ENCODE results near the gene DVL2.
A peak's percentile ranks its signal among the peaks of the same experiment; 100 is the strongest.

DVL2 gene

DNA sequence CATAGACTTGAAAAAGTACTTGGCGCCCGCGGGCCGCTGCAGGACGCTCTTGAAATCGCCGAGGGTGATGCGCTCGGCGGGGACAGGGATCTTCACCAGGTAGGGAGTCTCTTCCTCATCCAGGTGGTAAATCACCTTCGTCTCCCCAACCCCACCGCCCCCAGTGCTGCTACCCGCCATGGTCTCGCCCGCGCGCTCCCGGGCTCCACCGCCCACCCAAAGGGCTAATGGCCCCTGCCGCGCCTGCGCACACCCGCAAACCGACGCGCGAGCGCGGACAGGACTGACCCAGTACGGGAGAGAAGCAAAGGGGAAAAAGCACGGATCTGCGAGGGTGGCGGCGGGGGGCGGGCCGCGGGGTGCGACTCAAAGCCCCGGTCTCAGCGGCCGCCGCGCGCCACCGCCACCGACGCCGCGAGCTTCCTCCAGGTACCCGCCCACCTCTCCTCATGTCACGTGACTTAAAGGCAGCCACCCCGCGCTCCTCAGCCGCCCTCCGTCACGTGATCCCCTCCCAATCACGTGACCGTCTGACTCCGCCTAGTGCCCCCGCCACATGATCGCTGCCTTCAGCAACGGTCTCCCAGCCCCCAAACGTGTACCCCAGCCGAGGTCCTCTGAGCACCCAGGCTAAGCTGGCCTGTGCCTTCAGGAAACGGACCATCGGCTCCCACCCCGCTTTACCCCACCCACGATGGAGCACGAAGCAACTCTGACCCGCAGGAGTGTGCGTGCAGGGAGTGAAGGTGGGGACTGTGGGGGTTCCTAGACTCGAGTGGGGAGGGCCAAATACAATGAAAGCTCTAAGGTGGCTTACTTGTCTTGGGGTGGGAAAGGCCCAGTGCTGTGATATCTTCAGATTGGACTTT is at the start of gene DVL2:
Gene DVL2, minus strand, starts transcription at position 435 of the 869 bp plus-strand sequence. Its CDS starts 255 bp downstream, at position 180.
- Histone ChIP-seq H2AFZ (ENCODE audit: low read depth, low read length, severe bottlenecking) (peak within 1 kb of the TSS; percentile 2), H4K20me1 (ENCODE audit: low read depth, low read length) (peaks cover 6% of the 10 kb centered on the region; the same call in 1 of the 2 replicates), H3K9me2 (replicated peaks; ENCODE audit: insufficient read depth, low read length) (no peaks in the 10 kb centered on the region), H3K4me3 (ENCODE audit: insufficient read depth, low read length, poor library complexity, severe bottlenecking) (peak within 1 kb of the TSS; percentile 83), H3K9me3 (ENCODE audit: insufficient read depth, low read length) (no peaks in the 10 kb centered on the region), H3K79me2 (ENCODE audit: insufficient read depth, low read length) (peaks cover 58% of the 10 kb centered on the region), H3K4me2 (ENCODE audit: low read depth, low read length, poor library complexity, severe bottlenecking) (peak within 1 kb of the TSS; percentile 71), H3K9ac (ENCODE audit: low read length) (peak within 1 kb of the TSS; percentile 82), H3K36me3 (ENCODE audit: low read length) (0 out of 2 replicates have a peak, but pooled peaks cover 3% of the 10 kb centered on the region), H3K27me3 (ENCODE audit: low read length) (no peaks in the 10 kb centered on the region), H3F3A (ENCODE audit: insufficient read depth) (peaks cover 26% of the 10 kb centered on the region), H3K27ac (ENCODE audit: low read depth, low read length) (peak within 1 kb of the TSS; percentile 87)
- TF ChIP-seq EZH2phosphoT487 (conservative IDR thresholded peaks at IDR 0.05; ENCODE audit: low read length): no peak
- TF ChIP-seq, protein P1, sequence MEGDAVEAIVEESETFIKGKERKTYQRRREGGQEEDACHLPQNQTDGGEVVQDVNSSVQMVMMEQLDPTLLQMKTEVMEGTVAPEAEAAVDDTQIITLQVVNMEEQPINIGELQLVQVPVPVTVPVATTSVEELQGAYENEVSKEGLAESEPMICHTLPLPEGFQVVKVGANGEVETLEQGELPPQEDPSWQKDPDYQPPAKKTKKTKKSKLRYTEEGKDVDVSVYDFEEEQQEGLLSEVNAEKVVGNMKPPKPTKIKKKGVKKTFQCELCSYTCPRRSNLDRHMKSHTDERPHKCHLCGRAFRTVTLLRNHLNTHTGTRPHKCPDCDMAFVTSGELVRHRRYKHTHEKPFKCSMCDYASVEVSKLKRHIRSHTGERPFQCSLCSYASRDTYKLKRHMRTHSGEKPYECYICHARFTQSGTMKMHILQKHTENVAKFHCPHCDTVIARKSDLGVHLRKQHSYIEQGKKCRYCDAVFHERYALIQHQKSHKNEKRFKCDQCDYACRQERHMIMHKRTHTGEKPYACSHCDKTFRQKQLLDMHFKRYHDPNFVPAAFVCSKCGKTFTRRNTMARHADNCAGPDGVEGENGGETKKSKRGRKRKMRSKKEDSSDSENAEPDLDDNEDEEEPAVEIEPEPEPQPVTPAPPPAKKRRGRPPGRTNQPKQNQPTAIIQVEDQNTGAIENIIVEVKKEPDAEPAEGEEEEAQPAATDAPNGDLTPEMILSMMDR (IDR thresholded peaks at IDR 0.05; ENCODE audit: insufficient read depth, low read length, poor library complexity, severe bottlenecking): no peak

- no peak for TF ChIP-seq EZH2phosphoT487 (conservative IDR thresholded peaks at IDR 0.05; ENCODE audit: low read length)
- TF ChIP-seq, protein P1 (IDR thresholded peaks at IDR 0.05; ENCODE audit: insufficient read depth, low read length, poor library complexity, severe bottlenecking): no peak
- Histone ChIP-seq H3K4me3 (ENCODE audit: insufficient read depth, low read length, poor library complexity, severe bottlenecking) (no peak overlapping the region), H3K9ac (ENCODE audit: low read length) (no peak overlapping the region), H3K4me2 (ENCODE audit: low read depth, low read length, poor library complexity, severe bottlenecking) (no peak overlapping the region), H3K79me2 (ENCODE audit: insufficient read depth, low read length) (no peaks in the 10 kb centered on the region), H3K9me3 (ENCODE audit: insufficient read depth, low read length) (no peaks in the 10 kb centered on the region), H3K27ac (ENCODE audit: low read depth, low read length) (no peak overlapping the region), H3F3A (ENCODE audit: insufficient read depth) (peaks cover 4% of the 10 kb centered on the region; the same call in 1 of the 2 replicates), H3K27me3 (ENCODE audit: low read length) (no peaks in the 10 kb centered on the region), H3K9me2 (replicated peaks; ENCODE audit: insufficient read depth, low read length) (no peaks in the 10 kb centered on the region), H2AFZ (ENCODE audit: low read depth, low read length, severe bottlenecking) (no peak overlapping the region), H3K36me3 (ENCODE audit: low read length) (no peaks in the 10 kb centered on the region), H4K20me1 (ENCODE audit: low read depth, low read length) (no peaks in the 10 kb centered on the region)
Measured at GRCh38 chr17:7283471-7284216, 49.3 kb upstream of the DVL2 start.

- TF ChIP-seq, protein P1 (IDR thresholded peaks at IDR 0.05; ENCODE audit: insufficient read depth, low read length, poor library complexity, severe bottlenecking): no peak
- no peak for TF ChIP-seq EZH2phosphoT487 (conservative IDR thresholded peaks at IDR 0.05; ENCODE audit: low read length)
- H3K4me3 ChIP-seq (ENCODE audit: insufficient read depth, low read length, poor library complexity, severe bottlenecking): no peak overlapping the region
- H2AFZ ChIP-seq (ENCODE audit: low read depth, low read length, severe bottlenecking): no peak overlapping the region
- no peaks in the 10 kb centered on the region for H4K20me1 ChIP-seq (ENCODE audit: low read depth, low read length)
- no peaks in the 10 kb centered on the region for H3K27me3 ChIP-seq (ENCODE audit: low read length)
- no peaks in the 10 kb centered on the region for H3K79me2 ChIP-seq (ENCODE audit: insufficient read depth, low read length)
- H3F3A ChIP-seq (ENCODE audit: insufficient read depth): peaks cover 4% of the 10 kb centered on the region; the same call in 1 of the 2 replicates
- H3K27ac ChIP-seq (ENCODE audit: low read depth, low read length): no peak overlapping the region
- no peaks in the 10 kb centered on the region for H3K36me3 ChIP-seq (ENCODE audit: low read length)
- no peak overlapping the region for H3K9ac ChIP-seq (ENCODE audit: low read length)
- H3K9me2 ChIP-seq (replicated peaks; ENCODE audit: insufficient read depth, low read length): no peaks in the 10 kb centered on the region
- no peak overlapping the region for H3K4me2 ChIP-seq (ENCODE audit: low read depth, low read length, poor library complexity, severe bottlenecking)
- no peaks in the 10 kb centered on the region for H3K9me3 ChIP-seq (ENCODE audit: insufficient read depth, low read length)
Measured at GRCh38 chr17:7282752-7283321, 48.5 kb upstream of the DVL2 start.
